ENCODE measurements around the gene CREB3L4.
"Not testable (repeated sequence)": the region's sequence is repeated elsewhere in the genome, so short reads cannot be mapped to it uniquely, and the experiment has no call there.

CREB3L4 gene

GRCh38 chr1:153978274-153978909, 10.7 kb downstream of the CREB3L4 start (continued):
- no peak for TF ChIP-seq ZNF565 (CRISPR knock-in tag; conservative IDR thresholded peaks at IDR 0.05; ENCODE audit: low read depth)
- no peak for TF ChIP-seq GLIS3 (CRISPR knock-in tag; IDR thresholded peaks at IDR 0.05)
- no peak for TF ChIP-seq ZC3H10 (CRISPR knock-in tag; IDR thresholded peaks at IDR 0.05)
- no peak for TF ChIP-seq ESRRG (CRISPR knock-in tag; IDR thresholded peaks at IDR 0.05)
- TF ChIP-seq ZFP30 (CRISPR knock-in tag; IDR thresholded peaks at IDR 0.05), result no peak

- not testable (repeated sequence) for ATAC-seq
These were observed 11.4 kb downstream of the CREB3L4 start for GRCh38 chr1:153979091-153979490.

- not testable (repeated sequence) for ATAC-seq
These were observed 14.0 kb downstream of the CREB3L4 start for GRCh38 chr1:153981735-153982134.

GRCh38 chr1:153984123-153984894, 16.6 kb downstream of the CREB3L4 start:
- TF ChIP-seq PATZ1 (CRISPR knock-in tag; IDR thresholded peaks at IDR 0.05; ENCODE audit: borderline replicate concordance), result no peak
- TF ChIP-seq BACH2 (CRISPR knock-in tag; IDR thresholded peaks at IDR 0.05; ENCODE audit: borderline replicate concordance), result no peak
- no peak for TF ChIP-seq CSDC2 (CRISPR knock-in tag; IDR thresholded peaks at IDR 0.05)
- no peak for TF ChIP-seq CSRNP3 (CRISPR knock-in tag; IDR thresholded peaks at IDR 0.05)
- no peak for TF ChIP-seq TSHZ2 (CRISPR knock-in tag; IDR thresholded peaks at IDR 0.05)
- no peak for TF ChIP-seq TOX (CRISPR knock-in tag; IDR thresholded peaks at IDR 0.05; ENCODE audit: borderline replicate concordance)
- TF ChIP-seq TCF4 (CRISPR knock-in tag; IDR thresholded peaks at IDR 0.05; ENCODE audit: borderline replicate concordance), result no peak
- TF ChIP-seq ZNF8 (CRISPR knock-in tag; IDR thresholded peaks at IDR 0.05), result no peak
- TF ChIP-seq RARB (CRISPR knock-in tag; IDR thresholded peaks at IDR 0.05), result no peak
- TF ChIP-seq ESRRG (CRISPR knock-in tag; IDR thresholded peaks at IDR 0.05), result no peak
- no peak for TF ChIP-seq ZC3H10 (CRISPR knock-in tag; IDR thresholded peaks at IDR 0.05)
- no peak for TF ChIP-seq ZFP30 (CRISPR knock-in tag; IDR thresholded peaks at IDR 0.05)
- TF ChIP-seq ARNTL (CRISPR knock-in tag; IDR thresholded peaks at IDR 0.05; ENCODE audit: borderline replicate concordance, low read depth), result no peak
- no peak for TF ChIP-seq POU6F1 (CRISPR knock-in tag; IDR thresholded peaks at IDR 0.05; ENCODE audit: borderline replicate concordance, low read depth)
- no peak for TF ChIP-seq ZFP3 (CRISPR knock-in tag; IDR thresholded peaks at IDR 0.05)
- no peak for TF ChIP-seq PPARA (CRISPR knock-in tag; IDR thresholded peaks at IDR 0.05; ENCODE audit: borderline replicate concordance)
- TF ChIP-seq ZNF565 (CRISPR knock-in tag; conservative IDR thresholded peaks at IDR 0.05; ENCODE audit: low read depth), result no peak
- no peak for TF ChIP-seq SNAI2 (CRISPR knock-in tag; IDR thresholded peaks at IDR 0.05)

More at GRCh38 chr1:153984123-153984894, 16.6 kb downstream of the CREB3L4 start:
- no peak for ATAC-seq

Data from SK-N-SH treated with all-trans-retinoic acid at 6 μM for 48 hours (cell line).